Vagina (tissue), 2 donors: ENCODE measurements around the gene CENATAC.

Source experiments
- POLR2A ChIP-seq, 2 donors: fragments of 450-650 bp; IDR thresholded peaks; one replicate each; pipeline ENCODE4 v1.6.1; 2017; ENCODE audit warnings: antibody characterized with exemption in 2 of 2, mild to moderate bottlenecking in 2 of 2, moderate library complexity in 2 of 2
- TF ChIP-seq, protein P1 (sequence below), 3 experiments: fragments of 450-650 bp in 2 of 3; fragments of 200-600 bp in 1 of 3; sonication (generic) in 1 of 3; IDR thresholded peaks; one replicate each; pipeline ENCODE4 v1.5.1; 2017 to 2019; ENCODE audit warnings: antibody characterized with exemption in 3 of 3, mild to moderate bottlenecking in 2 of 3, moderate library complexity in 2 of 3

GRCh38 chr11:119029340-119030028 lies 31.5 kb downstream of the CENATAC start:
- TF ChIP-seq, protein P1, sequence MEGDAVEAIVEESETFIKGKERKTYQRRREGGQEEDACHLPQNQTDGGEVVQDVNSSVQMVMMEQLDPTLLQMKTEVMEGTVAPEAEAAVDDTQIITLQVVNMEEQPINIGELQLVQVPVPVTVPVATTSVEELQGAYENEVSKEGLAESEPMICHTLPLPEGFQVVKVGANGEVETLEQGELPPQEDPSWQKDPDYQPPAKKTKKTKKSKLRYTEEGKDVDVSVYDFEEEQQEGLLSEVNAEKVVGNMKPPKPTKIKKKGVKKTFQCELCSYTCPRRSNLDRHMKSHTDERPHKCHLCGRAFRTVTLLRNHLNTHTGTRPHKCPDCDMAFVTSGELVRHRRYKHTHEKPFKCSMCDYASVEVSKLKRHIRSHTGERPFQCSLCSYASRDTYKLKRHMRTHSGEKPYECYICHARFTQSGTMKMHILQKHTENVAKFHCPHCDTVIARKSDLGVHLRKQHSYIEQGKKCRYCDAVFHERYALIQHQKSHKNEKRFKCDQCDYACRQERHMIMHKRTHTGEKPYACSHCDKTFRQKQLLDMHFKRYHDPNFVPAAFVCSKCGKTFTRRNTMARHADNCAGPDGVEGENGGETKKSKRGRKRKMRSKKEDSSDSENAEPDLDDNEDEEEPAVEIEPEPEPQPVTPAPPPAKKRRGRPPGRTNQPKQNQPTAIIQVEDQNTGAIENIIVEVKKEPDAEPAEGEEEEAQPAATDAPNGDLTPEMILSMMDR (IDR thresholded peaks at IDR 0.05): no peak
- TF ChIP-seq POLR2A (IDR thresholded peaks at IDR 0.05): no peak
